GM12873 (cell line): ENCODE measurements around the gene RNF32.

Source experiments
- TF ChIP-seq, protein P1 (sequence below): IDR thresholded peaks from 2 replicates; pipeline ENCODE4 v1.5.1; 2012; ENCODE audit warnings: low read depth, mild to moderate bottlenecking, moderate library complexity, low read length, control low read depth; ENCODE audit not compliant: insufficient read depth; ENCODE audit errors: missing control alignments

The RNF32 gene

DNA sequence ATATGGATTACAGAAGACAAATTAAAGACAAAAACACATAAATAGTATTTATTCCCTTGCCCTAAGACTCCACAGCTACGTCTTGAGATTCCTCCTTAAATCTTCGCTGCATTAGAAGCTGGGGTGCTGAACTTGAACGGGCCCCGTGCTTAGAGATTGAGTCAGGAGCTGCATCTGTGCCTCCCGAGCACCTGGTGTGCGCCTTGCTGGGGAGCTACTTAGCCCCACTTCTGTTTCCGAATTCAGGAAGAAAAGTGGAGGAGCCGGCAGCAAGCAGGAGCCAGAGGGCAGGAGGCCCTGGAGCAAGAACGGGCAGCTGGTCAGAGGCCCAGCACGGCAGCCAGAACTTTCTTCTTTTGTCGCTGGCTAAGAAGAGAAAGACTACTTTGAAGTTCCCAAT lies 30.4 kb upstream of the RNF32 start:
- TF ChIP-seq, protein P1, sequence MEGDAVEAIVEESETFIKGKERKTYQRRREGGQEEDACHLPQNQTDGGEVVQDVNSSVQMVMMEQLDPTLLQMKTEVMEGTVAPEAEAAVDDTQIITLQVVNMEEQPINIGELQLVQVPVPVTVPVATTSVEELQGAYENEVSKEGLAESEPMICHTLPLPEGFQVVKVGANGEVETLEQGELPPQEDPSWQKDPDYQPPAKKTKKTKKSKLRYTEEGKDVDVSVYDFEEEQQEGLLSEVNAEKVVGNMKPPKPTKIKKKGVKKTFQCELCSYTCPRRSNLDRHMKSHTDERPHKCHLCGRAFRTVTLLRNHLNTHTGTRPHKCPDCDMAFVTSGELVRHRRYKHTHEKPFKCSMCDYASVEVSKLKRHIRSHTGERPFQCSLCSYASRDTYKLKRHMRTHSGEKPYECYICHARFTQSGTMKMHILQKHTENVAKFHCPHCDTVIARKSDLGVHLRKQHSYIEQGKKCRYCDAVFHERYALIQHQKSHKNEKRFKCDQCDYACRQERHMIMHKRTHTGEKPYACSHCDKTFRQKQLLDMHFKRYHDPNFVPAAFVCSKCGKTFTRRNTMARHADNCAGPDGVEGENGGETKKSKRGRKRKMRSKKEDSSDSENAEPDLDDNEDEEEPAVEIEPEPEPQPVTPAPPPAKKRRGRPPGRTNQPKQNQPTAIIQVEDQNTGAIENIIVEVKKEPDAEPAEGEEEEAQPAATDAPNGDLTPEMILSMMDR = no peak

DNA sequence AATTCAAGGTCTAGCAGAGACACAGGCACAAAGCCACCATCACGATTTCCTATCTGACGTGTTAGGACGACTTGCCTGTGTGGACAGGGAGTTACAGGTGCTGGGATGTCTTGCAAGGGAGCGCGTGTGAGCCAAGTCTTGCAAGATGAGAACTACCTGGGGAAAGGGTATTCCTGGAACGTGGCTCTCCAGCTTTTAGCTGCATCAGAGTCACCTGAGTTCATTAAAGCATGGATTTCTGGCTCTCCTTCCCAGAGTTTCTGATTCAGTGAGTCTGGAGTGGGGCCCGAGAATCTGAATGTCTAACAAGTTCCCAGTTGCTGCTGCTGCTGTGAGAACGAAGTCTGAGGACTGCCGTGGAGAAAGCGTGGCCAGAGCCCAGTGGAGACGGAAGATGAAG lies 30.0 kb upstream of the RNF32 start:
- TF ChIP-seq, protein P1 = no peak

DNA sequence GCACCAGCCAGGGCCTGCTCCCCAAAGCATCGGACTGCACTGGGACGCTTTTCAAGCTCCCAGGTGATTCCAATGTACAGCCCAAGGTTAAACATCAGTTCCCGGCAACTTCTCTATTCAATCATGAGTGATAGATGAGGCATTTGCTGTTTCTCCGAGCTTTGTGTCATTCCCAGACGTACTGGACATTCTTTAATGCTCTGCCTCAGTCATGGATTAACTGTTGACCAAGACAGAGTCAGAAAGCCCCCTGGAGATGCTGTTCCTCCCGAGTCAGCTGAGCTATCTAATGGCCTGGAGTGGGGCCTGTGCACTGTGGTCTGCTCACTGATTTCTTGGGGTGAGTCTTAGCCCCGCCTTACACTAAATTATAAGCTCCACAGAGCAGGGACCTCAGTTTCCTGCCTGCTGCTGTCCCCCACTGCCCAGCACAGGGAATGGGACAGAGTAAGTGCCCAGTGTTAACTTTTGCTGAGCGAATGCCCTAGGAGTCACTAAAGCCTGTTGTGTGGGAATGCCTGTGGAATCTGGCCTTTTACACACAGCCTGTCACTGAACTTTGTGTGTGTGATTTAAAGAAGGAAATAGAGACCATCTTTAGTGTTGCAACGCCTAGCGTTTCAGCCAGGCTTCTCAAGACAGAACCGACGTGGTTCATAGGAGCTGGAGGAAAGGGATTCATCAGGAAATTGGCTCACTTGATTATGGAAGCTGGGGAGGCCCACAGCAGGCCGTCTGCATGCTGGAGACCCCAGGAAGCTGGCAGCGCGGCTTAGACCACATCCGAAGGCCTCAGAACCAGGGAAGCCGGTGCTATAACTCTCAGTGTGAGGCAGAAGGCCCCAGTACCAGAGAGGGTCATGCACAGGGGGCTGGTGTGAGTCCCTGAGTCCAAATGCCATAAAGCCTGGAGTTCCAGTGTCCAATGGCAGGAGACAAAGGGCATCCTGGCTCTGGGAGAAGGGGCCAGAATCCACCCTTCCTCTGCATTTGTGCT lies 29.3 kb upstream of the RNF32 start:
- TF ChIP-seq, protein P1 = no peak

DNA sequence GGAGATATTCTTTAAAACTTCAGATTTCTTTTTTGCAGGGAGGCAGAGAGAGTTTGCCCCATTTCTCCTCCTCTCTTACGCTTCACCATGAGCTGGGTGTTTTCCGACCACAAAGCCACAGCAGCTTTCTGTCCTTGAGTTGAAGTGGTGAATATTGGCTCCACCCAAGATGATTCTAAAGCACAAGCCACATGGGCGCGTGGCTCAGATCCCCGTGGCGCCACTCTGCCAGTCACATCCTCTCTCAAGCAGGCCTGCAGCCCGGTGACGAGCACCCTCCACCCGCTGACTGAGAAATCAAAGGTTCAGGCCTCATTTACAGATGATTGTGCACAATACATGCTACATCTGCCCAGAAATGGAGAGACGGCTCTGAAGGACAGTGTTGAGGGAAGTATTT lies 27.6 kb upstream of the RNF32 start:
- TF ChIP-seq, protein P1 = no peak

DNA sequence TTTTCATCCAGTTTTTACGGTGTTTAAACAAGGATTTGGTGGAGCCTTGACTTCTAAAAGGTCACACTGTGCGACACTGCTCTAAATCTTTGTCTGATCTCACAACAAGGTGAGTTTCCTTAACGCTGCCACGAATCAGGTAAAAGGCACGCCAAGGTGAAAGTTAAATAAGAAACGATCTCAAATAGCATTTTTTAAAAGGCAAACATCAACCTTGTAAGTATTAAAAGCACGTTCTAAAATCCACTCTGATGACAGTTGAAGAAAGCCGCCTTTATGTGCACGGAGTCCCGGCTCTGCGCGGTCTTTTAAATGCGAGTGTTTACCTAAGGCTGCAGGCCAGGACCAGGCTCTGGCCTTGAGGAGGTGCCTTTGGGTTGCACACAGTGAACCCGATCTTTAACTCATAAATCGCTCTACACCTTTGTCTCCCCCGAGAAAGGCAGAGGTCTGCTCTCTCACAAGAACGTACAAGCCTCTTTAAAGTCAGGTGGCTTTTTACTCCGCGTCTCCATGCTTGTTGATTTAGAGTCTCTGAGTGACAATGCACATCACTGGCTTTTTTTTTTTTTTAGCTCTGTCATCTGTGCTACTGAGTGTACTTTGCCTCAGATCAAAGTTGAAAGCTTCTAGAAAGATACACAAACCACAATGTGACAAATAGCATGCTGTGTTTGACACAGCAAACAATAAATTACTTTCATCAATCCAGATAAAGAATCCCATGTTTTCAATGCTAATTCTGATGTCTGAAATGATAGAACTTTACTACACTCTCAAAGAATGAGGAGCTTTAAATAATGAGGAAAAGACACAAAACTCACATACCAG lies 25.9 kb upstream of the RNF32 start:
- TF ChIP-seq, protein P1 = no peak

DNA sequence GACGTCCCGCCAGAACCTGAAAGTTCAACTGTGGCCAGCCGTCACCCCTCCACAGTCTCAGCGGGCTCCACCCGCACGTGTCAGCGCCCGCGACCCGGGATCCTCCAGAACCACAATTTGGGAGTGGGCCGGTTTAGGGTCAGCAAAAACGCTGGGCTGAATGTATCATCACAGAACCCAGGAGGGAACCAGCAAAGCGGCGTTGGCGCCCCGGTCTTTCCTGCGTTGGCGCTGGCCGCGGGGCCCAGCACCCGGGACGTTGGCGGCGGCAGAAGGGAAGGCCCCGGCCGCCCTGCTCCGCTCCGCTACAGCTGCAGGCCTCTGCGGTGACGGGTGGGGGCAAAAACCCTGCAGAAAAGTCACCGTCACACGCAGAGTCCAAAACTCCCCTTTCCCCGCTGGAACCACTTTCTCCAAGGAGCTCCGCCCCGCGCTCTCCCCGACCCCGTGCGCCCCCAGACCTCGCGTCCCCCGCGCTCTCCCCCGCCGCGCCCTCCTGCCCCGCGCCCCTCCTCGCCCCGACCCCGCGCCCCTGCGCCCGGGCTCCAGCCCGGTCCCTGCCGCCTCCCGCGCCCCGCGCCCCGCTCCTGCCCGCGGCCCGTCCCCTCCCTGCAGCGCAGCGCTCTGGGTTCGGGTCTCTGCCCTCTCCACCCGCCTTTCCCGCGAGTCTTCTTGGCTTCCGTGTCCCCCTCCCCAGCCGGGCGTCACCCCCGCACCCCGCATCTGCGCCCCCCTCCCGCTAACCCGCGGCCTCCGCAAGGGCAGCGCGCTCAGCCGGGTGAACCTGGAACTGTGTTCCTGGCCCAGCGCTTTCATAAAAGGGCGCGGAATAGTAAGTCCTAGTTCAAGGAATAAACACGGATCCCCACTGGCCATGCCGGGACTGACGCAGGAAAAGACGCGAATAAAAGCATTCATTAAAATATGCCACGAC lies 24.0 kb upstream of the RNF32 start:
- TF ChIP-seq, protein P1 = no peak
